Amygdala (tissue), 56 donors: Measurements from ENCODE around the gene EEFSEC.

Source experiments
- DNase-seq, 56 donors: peaks; one replicate each; lab custom pipeline; 2025; lab: John Stamatoyannopoulos, UW

EEFSEC gene

DNA sequence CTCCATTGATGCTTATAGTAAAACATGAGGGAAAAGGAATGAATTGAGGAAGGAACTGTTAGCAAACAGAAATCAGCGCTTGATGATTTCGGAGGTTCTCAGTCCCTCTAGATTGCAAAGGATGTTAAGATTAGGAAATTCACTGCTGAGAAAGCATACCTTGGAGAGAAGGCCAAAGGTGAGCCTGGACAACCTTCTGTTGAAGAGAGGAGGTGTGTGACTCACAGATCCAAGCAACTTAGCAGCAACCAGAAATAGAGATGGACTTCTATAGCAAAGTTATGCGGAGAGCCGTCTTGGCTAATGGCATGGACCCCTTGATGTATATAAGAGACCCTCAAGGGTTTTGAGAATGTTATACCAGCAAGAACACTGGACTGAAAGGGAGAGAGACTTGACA, 114.3 kb downstream of the EEFSEC start:
- DNase-seq, result no peak

- DNase-seq, result no peak
Measured at GRCh38 chr3:128269006-128269775, 115.9 kb downstream of the EEFSEC start.

- DNase-seq, result no peak
Measured at GRCh38 chr3:128269796-128270195, 116.5 kb downstream of the EEFSEC start.

- DNase-seq, result no peak
Measured at GRCh38 chr3:128270559-128271492, 117.5 kb downstream of the EEFSEC start.

GRCh38 chr3:128271536-128272332, 118.5 kb downstream of the EEFSEC start:
- DNase-seq, result no peak

DNA sequence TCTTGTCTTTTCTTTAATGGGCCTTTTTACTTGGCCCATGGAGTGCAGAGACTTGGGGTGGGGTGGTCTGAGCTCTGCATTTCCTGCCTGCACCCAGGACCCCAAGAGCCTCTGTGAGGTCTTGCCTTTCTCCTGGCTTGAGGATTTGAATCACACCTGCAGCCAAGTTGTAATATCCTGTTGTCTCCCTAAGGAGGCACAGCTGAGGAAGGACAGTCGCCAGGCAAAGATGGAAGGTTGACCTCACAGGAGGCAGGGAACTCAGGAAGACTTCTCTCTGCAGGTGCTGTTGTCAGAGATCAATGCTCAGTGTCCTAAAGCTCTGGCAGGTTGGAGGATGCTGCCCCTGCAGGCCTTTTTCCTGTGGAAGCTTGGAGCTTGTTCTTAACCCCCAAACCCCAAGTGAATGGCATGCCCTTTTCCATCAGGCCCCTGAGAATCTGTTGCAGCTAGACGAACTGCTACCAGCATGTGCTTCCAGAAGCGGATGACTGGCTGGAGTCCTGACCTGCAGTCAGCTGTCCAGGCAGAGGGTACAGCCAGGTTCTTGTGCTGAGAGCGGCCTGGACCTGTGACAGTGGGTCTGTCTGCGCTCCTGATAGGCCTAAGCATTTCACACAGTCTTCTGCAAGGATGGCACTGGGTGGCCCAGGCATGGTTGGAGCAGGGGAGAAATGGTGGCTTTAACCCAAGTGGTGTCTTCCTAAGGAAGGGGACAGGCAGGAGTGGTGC, 120.0 kb downstream of the EEFSEC start:
- no peak for DNase-seq

- no peak for DNase-seq
Measured at GRCh38 chr3:128273841-128274573, 120.7 kb downstream of the EEFSEC start.

- DNase-seq, result no peak
Measured at GRCh38 chr3:128274837-128275236, 121.6 kb downstream of the EEFSEC start.

DNA sequence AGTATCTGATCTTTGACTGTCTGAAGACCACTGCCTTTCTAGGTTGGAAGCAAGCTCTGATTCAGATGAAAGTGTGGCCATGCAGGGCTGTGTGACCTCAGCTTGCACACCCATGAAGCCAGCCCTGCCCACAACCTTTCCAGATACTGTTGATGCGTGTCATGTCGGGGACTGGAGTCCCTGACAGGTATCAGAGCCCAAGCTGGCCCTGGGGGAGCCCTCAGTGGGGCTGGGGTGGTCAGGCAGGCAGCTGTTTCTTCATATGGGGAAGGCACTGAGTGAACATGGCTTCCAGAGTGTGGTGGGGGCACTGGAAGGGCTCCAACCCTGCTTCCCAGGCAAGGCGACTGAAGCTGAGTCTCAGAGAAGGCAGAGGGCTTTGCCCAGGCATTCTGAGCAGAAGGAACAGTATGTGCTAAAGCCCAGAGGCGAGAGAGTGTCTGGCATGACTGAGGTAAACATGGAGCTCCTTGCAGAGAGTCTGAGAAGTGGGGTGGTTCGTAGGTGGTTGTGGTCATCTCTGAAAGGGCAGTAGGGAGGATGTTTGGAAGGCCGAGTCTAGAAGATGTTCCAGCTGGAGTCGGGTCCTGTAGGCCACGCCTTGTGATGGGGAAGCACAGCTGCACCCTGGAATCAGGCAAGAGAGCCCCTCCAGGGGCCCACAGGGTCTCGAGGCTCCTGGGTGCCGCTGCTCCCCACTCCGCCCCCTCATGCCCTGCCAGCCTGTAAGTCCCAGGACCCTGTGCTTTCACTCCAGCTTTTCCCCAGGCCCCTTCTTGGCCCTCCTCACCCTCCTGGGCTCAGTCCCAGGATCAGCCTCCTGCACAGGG, 122.2 kb downstream of the EEFSEC start:
- no peak for DNase-seq

DNA sequence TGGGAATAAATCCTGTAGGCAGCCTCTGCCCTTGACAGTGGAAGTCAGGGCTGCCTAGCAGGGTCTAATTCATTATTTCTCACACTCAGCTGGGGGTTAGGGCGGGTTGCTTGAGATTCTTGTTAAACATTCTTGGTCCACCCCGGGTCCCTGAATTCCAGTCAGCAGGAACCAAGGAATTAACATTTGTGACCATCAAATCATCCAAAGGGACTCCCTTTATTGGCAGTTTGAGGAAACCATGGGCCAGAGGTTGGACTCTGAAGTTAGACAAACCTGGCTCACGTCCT, 122.8 kb downstream of the EEFSEC start:
- DNase-seq, result no peak

DNA sequence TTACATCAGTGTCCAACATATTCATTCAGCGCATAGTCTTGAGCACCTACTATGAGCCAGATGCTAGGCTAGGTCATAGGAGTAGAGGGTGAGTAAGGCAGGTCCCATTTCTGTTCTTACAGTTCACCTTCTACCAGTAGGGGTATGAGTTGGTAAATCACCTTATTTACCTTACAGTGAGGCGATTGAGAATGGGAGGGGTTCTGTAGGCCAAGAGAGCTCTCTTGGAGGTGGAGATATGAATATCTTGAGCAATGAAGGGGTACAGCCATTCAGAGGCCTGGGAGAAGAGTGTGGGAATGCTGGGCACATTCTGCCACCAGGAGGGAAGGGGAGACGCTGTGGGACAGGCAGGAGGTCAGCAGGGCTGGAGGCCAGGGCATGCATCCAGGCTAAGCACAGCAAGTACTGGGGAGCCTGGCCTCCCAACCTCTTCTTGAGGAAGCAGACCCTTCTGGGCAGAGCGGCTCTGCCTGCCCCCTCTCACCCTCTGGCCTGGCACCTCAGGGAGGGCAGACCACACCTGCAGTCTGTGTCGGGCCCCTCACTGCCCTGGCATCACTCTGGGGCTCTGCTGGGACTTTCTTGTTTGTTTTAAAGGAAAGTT, 123.4 kb downstream of the EEFSEC start:
- no peak for DNase-seq

- DNase-seq, result no peak
Measured at GRCh38 chr3:128277378-128278069, 124.2 kb downstream of the EEFSEC start.

- no peak for DNase-seq
Measured at GRCh38 chr3:128278130-128278529, 124.8 kb downstream of the EEFSEC start.

DNA sequence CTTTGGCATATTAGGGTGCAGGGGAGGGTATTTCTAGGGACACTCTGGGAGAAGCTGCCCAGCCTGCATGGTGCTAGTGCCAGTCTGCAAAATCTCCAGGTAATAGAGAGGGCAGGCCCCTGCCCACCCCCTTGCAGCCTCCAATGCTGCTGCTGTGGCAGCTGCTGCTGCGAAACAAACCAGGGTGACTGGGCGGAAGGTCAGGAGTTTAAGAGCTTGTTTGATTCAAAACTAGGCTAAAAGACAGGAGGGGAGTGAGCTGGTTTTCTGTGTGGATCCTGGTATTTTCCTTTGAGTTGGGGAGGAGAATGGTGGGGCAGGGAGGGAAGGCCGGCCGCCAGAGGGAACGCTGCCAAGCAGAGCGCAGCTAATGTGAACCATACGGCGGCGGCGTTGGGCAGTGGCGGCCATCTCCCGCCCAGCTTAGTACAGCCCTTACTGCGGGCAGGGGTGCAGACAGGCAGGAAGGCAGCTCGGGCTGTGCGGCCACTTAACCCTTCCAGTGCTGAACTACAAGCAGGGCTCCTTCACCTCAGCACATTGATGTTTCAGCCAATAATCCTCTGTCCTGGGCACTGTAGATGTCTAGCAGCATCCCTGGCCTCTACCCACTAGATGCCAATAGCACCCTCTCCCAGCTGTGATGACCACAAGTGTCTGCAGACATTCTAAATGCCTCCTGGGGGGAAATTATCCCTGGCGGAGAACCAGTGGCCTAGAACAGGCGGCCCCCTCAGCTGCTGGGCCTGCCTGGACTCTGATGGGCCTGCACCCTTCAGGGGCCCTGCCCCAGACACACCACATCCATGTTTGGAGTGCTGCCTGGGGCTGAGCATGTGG, 125.7 kb downstream of the EEFSEC start:
- DNase-seq, result peak in 21 of 56 donors; percentile 4 to 63 (median 19)

DNA sequence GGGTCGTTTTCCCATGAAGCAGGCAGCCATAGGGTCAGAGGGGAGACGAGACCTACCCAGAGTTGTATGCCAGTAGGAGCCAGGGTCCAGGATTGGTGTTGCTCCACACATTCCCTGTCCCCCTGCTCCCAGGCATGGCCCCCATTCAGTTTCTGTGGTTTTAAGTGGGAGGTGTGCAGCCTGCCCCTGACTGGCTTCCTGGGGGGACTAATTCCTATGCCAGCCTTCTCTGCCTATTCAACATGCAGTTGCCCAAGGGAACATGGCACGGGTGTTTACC, 126.3 kb downstream of the EEFSEC start:
- DNase-seq, result no peak

- DNase-seq, result no peak
Measured at GRCh38 chr3:128280481-128281052, 127.3 kb downstream of the EEFSEC start.

- no peak for DNase-seq
Measured at GRCh38 chr3:128281056-128281455, 127.8 kb downstream of the EEFSEC start.
